Measurements from ENCODE around the gene AIFM2.
A peak's percentile ranks its signal among the peaks of the same experiment; 100 is the strongest.

AIFM2 gene

DNA sequence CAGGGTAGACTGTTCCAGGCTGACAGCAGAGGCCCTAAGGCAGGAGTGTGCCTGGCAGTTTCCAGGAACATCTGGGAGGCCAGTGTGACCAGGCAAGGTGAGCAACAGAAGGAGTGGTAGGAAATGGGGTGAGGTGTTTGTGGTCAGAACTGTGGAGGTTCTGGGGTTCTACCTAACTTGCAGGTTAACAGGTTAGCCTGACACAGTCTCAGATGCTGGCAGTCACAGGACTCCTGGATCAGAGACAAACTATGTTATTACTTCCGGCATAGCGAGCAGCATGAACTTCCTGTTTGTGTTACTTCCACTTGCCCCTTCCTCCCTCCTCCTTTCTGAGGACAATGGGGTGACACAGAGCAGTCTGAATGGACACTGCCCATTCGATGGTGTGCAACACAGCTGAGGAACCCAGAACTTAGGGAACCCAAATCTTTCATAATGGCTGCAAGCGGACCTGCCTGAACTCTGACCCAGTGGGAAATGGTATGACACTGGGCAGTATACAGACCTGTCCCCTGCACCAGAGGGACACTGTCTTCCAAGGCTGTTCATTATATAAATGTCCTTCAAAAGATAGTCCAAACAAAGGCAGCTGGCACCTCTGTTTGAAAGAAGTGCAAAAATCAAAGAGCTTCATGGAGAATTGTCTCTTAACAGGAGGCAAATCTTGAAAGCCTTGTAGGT lies 41.6 kb upstream of the AIFM2 start:
- Histone ChIP-seq H3K4me3 (ENCODE audit: low read depth, low read length) (no peak overlapping the region), H3K4me1 (ENCODE audit: control insufficient read depth, insufficient read depth, low read length) (no peaks in the 10 kb centered on the region), H3K36me3 (ENCODE audit: control insufficient read depth in 2 of 2, insufficient read depth in 1 of 2, low read length in 2 of 2) (no peaks in the 10 kb centered on the region), H3K27ac (ENCODE audit: extremely low read depth, low read depth, low read length) (no peak overlapping the region), H3K9me3 (ENCODE audit: control insufficient read depth, insufficient read depth, low read depth, low read length) (no peaks in the 10 kb centered on the region)
- ChIA-PET CTCF (interaction anchor here (1.0 kb wide), 1 partner anchor 23 kb away, joined by 4 read pairs; no protein-coding TSS in a partner anchor), POLR2A (interaction anchor here (1.0 kb wide), 1 partner anchor 28 kb away, joined by 4 read pairs; the partner anchor contains the start of gene TYSND1)
- TF ChIP-seq BCL6B (tag by site-specific recombination; IDR thresholded peaks at IDR 0.05) (no peak), ZNF518A (tag by site-specific recombination; conservative IDR thresholded peaks at IDR 0.05; ENCODE audit: low read depth) (0 out of 2 replicates have a peak, but pooled peaks have one; percentile 38), ZBTB21 (tag by site-specific recombination; IDR thresholded peaks at IDR 0.05) (no peak), ZNF416 (tag by site-specific recombination; IDR thresholded peaks at IDR 0.05) (no peak), PRDM4 (tag by site-specific recombination; IDR thresholded peaks at IDR 0.05) (peak; percentile 22; the same call in 1 of the 2 replicates)

DNA sequence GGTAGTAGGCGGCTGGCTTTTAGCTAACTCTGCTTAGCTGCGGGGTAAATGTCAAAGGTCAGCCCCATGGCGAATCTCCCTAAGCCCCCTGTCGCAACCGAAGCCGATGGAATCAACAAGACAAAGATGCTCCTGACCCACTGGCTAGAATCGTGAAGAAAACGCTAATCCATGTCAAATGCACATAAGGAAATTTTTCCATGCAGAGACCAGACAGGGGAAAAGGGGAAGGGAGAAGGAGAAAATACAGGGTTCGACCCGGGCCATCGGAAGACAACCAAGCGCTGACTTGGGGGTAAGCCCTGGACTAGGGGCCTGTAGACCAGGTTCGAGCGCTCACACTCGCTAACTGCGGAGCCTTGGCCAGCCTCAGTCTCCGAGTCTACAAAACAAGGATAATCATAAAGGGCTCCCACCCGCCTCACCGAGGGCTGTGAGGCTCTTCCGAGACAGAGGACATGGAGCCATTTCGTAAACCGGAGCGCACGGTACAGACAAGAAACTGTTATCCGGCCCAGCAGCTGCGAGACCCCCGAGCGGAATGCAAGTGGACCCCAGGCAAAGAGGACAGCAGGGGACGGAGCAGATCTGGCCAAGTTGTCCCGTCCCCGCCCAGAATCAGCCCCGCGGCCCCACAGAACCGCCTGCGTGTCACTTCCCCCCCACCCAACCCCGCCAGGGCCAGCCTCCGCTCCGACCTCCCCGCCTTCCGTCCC lies 37.2 kb upstream of the AIFM2 start:
- CTCF ChIA-PET: interaction anchor here (0.7 to 3.3 kb wide), 4 partner anchors 23 to 195 kb away, joined by 3 to 14 read pairs (median 4); partner anchors contain the start of gene TYSND1
- H3K27ac ChIP-seq (ENCODE audit: extremely low read depth, low read depth, low read length): peak overlapping the region; percentile 16; the same call in 1 of the 2 replicates
- 0 out of 2 replicates have a peak, but pooled peaks cover 4% of the 10 kb centered on the region for H3K4me1 ChIP-seq (ENCODE audit: control insufficient read depth, insufficient read depth, low read length)

More for the DNA sequence above, 37.2 kb upstream of the AIFM2 start:
- POLR2A ChIA-PET: interaction anchor here (0.6 to 4.9 kb wide), 30 partner anchors 9 to 236 kb away, joined by 3 to 81 read pairs (median 5); partner anchors contain the start of genes AIFM2, EIF4EBP2, MACROH2A2 and PPA1
- no peaks in the 10 kb centered on the region for H3K9me3 ChIP-seq (ENCODE audit: control insufficient read depth, insufficient read depth, low read depth, low read length)
- peak overlapping the region; percentile 87 for H3K4me3 ChIP-seq (ENCODE audit: low read depth, low read length)
- no peak for TF ChIP-seq ZNF555 (tag by site-specific recombination; conservative IDR thresholded peaks at IDR 0.05)
- TF ChIP-seq ZNF248 (tag by site-specific recombination; IDR thresholded peaks at IDR 0.05): no peak
- TF ChIP-seq ZNF335 (tag by site-specific recombination; conservative IDR thresholded peaks at IDR 0.05): peak; percentile 60
- TF ChIP-seq ZNF707 (tag by site-specific recombination; IDR thresholded peaks at IDR 0.05): no peak
- TF ChIP-seq ZBTB20 (tag by site-specific recombination; IDR thresholded peaks at IDR 0.05): peak; percentile 73; the same call in 1 of the 2 replicates
- peak; percentile 34; the same call in 1 of the 2 replicates for TF ChIP-seq ZBTB6 (tag by site-specific recombination; IDR thresholded peaks at IDR 0.05)
- no peak for TF ChIP-seq ZNF366 (tag by site-specific recombination; conservative IDR thresholded peaks at IDR 0.05)
- peak; percentile 70 for TF ChIP-seq ZNF341 (tag by site-specific recombination; IDR thresholded peaks at IDR 0.05; ENCODE audit: low read depth)
- peaks cover 4 to 23% of the 10 kb centered on the region in 2 experiments; a peak in 2 of 3 replicates for H3K36me3 ChIP-seq (ENCODE audit: control insufficient read depth in 2 of 2, insufficient read depth in 1 of 2, low read length in 2 of 2)
